ENCODE results near the gene DRC7.
"Not testable (repeated sequence)": the region's sequence is repeated elsewhere in the genome, so short reads cannot be mapped to it uniquely, and the experiment has no call there.

The DRC7 gene

DNA sequence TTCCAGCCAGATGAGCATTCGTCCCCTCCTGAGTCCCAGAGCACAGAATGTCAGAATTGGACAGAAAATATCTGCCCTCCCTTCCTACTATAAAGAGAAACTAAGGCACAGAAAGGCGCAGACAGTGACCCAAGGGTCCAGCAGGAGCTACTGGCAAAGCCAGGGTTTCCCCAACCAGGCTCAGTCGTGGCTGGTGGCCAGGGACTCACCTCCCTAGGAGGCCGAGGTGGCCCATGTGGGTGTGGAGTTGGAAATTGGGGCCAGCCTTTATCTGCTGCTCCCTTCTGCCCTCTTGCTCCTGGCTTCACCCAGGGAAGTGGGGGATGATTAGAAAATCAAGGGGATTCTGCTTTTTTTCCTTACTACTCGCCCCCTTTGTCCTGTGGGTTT is 1.1 kb downstream of the DRC7 start:
- no peak for DNase-seq

DNA sequence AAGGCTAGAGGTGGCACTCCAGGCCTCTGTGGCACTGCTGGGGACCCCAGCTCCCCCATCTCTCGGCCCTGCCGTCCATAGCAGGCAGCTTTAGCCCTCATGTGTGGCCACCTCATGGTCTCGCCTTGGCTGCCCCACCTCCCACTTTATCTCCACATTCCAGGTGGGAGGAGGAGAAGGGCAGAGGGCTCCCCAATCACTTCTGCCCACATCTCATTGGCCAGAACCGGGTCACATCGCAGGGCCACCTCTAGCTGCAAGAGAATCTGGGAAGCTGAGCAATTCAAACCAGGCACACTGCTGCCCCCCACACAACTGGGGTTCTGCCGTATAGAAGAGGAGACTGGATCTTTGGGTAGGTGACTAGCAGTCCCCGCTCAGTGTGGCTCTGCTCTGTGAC is 1.6 kb downstream of the DRC7 start:
- DNase-seq, result no peak

DNA sequence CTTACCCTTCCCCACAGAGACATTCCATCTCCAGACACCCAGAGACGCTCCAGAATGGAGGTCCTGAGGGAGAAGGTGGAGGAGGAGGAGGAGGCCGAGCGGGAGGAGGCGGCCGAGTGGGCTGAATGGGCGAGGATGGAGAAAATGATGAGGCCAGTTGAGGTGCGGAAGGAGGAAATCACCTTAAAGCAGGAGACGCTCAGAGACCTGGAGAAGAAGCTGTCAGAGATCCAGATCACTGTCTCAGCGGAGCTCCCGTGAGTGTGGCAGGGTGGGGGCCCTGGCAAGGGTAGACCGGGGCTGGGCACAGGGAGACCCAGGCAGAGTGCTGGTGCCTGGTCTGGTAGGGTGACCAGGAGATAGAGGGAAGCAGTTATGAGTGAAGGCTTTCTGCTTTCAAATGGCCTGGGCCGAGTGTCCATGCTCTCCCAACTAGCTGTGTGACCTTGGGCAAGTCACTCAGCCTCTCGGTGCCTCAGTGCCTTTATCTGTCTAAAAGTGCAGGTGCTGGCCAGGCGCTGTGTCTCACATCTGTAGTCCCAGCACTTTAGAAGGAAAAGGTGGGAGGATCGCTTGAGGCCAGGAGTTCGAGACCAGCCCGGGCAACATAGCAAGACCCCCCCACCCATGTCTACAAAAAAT is 3.4 kb downstream of the DRC7 start:
- no peak for DNase-seq

DNA sequence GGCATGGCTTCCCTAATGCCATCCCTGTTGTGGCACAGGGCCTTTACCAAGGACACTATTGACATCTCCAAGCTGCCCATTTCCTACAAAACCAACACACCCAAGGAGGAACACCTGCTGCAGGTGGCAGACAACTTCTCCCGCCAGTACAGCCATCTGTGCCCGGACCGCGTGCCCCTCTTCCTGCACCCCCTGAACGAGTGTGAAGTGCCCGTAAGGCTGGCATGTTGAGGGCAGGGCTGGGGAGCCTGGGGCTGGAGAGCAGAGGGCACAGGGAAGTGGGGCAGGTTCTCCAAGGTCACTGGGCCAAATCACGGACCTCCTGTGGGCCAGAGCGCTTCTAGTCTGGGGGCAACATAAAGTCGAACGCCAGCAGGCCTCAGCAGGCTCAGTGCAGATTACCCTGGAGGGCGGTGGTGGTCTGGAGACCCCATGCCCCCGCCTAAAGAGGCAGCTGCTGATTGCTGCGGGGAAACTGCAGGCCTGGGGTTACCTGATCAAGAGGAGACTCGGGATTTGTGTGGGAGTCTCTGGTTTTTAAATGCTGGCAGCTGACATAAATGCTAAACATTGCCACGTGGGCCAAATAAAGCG is 4.3 kb downstream of the DRC7 start:
- no peak for DNase-seq

DNA sequence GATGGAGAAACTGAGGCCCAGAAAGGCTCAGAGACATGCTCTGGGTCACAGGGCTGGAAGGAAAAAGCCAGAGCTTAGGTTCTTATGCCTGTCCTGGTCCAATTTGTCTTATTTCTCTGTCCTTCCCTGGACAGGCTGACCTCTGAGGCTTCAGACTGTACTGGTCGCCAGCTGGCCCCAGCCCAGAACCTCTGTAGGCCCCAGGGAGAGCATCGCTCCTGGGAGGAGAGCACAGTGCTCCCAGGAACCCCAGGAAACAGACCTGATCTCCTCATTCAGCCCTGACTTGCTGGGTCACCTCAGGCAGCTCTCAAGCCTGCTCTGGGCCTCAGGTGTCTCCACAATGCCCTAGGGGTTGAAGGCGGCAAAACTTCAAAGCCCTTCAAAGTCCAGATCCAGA is 4.9 kb downstream of the DRC7 start:
- DNase-seq, result no peak

DNA sequence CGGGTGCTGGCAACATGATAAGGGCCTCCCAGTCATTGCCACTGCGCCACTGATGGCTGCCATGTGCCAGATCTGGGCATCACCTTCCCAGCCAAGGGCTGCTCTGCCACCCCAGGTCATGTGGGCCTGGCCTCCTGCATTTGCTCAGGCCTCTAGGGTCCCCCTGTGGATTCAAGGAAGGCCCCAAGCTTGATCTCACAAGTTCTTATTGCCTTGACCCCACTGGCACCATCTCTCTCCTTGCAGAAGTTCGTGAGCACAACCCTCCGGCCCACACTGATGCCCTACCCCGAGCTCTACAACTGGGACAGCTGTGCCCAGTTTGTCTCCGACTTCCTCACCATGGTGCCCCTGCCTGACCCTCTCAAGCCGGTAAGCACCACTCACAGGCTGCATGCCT is 5.3 kb downstream of the DRC7 start:
- no peak for DNase-seq

DNA sequence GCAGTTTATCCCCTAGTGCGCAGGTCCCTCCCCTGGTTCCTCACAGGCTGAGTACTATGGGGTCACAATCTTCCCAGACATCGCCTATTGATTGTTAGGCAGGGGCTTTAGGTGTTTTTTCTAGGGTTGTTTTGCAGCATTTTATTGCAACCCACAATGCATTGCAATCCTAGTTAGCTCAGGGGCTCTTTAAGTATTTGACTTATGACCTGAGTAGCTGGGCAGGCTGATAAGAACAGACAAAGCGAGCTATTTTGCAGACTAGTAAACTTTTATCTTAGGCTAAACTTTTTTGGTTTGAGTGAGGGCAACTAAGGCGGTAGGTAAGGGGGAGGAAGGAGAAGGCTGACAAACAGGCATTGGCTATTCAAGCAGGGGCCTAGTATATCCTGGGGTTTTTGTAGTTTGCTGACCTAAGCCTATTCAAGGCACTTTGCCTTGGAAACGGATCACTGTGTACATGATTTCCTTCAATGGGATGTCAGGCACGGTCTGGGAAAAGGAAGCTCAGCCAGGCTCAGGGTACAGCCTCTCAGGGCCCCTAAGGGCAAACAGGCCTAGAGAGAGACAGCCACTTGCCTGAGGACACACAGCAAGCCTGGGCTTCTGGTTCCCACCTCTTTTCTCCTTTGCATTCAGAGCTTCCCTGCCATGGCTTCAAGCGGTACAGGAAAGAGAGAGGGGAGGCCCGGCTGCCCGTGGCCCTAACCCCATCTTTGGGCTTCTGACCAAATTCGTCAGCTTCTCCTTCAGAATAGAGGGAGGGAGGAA is 6.4 kb downstream of the DRC7 start:
- DNase-seq, result no peak

DNA sequence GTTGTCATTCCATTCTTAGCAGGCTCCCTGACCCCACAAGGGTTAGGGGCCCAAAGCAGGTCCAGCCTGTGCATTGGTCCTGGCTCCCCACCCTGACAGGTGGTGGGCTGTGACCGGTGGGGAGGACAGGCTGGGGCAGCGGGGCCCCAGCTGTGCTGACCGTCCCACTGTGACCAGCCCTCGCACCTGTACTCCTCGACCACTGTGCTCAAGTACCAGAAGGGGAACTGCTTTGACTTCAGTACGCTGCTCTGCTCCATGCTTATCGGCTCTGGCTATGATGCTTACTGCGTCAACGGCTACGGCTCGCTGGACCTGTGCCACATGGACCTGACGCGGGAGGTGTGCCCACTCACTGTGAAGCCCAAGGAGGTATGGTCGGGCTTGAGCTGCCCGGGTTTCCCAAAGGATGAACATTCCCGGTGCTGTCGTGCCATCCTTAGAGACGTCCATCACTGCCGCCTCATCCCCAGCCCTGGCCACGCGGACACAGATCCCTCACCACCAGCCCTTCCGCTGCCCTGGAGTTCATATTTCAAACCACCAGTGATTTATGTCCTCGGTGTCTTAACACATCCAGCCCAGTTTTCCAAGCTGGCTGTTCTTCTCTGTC is 7.3 kb downstream of the DRC7 start:
- no peak for DNase-seq

DNA sequence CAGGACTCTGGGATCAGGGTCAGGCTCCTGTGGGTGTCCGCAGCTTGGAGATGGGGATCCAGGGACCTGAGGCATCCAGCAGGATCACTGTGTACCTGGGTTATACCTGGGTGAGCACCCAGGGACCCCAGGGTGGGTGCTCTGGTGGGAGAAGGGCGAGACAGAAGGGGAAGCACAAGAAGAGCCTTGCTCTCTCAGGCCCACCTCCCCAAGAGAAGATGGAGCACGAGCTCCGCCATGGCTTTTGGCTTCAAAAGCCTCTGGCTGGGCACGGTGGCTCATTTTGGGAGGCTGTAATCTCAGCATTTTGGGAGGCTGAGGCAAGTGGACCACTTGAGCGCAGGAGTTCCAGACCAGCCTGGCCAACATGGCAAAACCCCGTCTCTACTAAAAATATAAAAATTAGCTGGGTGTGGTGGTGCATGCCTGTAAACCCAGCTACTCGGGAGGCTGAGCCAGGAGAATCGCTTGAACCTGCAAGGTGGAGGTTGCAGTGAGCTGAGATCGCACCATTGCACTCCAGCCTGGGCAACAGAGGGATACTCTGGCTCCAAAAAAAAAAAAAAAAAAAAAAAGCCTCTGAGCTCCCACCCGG is 8.9 kb downstream of the DRC7 start:
- DNase-seq, result no peak

DNA sequence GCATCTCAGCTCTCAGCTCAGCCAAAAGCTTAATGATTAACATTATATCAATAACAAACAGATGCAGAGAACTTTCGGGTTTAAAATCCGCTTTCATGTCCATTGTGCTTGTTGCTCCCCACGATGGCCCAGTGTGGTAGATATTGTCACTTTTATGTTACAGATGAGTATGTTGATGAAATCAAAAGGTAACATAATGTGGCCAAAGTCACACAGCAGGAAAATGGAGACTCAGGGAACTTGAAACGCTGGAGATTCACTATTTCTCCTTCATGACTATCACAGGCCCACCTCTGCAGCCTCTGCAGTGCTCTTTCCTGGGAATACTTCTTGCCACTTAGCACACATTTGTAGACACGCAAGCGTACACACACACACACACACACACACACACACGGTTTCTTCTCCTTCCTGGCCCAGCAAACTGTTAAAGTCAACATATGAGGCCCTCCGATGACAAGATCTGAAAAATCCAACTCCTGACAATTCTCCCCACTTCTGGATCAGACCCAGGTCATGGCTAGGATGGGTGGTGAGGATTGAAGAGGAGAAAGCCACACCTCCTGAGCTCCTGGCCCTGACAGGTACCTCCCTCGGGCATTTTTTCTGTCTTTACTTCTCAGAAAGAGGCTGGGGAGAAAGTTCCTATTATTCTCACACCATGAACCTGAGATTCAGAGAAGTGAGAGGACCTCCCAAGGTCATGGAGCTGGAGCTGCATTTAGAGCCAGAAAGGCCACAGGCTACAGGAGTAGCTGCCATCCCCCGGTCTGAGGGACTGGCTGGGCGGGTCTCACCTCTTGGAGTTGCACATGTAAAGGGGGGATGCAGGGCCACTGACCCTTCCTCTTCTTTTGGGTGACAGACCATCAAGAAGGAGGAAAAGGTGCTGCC is 9.7 kb downstream of the DRC7 start:
- no peak for DNase-seq

DNA sequence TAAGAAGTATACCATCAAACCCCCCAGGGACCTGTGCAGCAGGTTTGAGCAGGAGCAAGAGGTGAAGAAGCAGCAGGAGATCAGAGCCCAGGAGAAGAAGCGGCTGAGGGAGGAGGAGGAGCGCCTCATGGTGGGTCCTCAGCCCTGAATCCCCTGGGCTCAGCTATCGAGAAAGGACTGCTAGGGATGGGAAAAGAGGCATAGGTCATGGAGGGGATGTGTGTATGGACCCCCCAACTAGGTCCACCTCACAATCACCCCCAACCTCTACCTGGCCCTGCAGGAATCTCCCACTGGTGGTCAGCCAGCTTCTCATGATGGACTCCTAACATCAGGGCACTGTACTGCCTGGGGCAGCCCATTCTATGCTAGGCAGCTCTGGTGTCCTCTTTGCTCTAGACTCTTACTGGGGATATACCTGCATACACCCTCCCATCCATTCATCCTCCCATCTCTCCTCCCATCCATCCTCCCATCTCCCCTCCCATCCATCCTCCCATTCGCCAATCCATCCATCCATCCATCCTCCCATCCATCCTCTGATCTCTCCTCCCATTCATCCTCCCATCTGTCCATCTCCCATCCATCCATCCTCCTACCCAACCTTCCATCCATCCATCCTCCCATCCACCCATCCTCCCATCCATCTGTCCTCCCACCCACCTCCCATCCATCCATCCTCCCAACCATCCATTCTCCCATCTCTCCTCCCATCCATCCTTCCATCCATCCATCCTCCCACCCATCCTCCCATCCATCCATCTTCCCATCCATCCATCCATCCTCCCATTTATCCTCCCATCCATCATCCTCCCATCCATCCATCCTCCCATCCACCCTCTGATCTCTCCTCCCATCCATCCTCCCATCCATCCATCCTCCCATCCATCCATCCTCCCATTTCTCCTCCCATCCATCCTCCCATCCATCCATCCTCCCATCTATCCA is 10.6 kb downstream of the DRC7 start:
- DNase-seq, result no peak

DNA sequence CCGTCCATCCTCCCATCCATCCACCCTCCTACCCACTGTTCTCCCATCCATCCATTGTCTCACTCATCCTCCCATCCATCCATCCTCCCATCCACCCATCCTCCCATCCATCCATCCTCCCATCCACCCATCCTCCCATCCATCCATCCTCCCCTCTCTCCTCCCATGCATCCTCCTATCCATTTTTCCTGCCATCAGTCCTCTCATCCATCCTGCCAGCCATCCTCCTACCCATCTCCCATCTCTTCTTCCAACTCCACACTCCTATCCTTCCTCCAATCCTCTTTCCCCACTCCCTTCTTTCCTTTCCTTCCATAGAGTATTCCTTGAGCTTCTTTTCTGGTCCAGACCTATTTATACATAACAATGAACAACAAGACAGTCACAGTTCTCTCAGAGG is 12.1 kb downstream of the DRC7 start:
- DNase-seq, result no peak

DNA sequence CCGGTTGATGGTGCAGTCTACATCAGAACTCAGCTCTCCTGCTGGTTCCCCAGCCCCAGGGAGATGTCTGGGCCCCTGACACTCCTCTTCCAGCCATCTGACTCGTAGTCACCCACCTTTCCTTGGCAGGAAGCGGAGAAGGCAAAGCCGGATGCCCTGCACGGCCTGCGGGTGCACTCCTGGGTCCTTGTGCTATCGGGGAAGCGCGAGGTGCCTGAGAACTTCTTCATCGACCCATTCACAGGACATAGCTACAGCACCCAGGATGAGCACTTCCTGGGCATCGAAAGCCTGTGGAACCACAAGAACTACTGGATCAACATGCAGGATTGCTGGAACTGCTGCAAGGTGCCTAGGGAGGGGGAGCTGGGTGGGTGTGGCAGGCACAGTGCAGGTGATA is 12.7 kb downstream of the DRC7 start:
- no peak for DNase-seq

DNA sequence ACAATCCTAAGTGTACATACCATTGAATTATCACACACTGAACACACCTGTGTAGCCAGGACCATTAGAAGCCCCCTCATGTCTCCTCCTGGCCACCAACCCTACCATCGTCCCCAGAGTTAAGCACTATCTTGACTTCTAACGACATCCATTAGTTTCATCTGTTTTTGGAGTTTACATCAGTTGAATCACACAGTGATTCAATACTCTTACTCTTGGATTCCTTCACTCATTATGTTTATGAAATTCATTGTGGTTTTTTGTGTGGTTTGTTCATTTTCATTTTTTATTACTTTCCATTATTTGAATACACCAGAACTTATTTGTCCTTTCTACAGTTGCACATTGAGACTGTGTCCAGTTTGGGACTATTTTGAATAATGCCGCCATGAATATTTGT is 13.6 kb downstream of the DRC7 start:
- DNase-seq, result no peak

DNA sequence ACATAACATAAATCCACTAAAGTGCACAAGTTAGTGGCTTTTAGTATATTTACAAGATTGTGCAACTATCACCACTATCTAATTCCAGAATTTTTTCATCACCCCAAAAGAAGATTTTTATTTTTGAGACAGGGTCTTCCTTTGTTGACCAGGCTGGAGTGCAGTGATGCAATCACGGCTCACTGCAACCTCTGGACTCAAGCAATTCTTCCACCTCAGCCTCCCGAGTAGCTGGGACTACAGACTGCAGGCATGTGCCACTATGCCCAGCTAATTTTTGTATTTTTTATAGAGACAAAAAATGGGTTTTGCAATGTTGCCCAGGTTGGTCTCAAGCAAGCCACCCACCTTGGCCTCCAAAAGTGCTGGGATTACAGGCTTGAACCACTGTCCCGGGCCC is 15.1 kb downstream of the DRC7 start:
- no peak for DNase-seq

DNA sequence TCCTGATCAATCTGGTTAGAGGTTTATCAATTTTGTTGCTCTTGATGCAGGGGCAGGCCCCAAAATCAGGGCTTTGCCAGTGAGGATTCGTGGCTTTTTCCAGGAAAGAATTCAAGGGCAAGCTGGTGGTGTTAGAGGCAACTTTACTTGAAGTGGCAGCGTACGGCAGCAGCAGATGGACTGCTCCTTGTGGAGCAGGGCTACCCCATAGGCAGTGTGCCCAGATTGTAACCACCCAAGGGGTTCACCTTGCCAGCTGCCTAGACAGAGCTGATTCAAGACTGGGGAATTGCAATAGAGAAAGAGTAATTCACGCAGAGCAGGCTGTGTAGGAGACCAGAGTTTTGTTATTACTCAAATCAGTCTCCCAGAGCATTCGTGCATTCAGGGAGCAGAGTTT is 16.7 kb downstream of the DRC7 start:
- no peak for DNase-seq

DNA sequence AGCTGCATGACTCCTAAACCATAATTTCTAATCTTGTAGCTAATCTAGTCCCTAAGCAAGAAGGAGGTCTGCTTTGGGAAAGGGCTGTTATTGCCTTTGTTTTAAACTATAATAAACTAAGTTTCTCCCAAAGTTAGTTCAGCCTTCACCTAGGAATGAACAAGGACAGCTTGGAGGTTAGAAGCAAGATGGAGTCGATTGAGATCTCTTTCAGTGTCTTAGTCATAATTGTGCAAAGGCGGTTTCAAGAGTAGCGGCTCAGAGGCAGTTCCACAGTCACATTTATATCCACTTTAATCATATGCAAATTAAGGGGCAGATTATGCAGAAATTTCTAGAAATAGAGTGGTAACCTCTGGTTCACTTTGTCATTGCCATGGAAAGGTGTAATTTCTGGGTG is 17.4 kb downstream of the DRC7 start:
- DNase-seq, result no peak

DNA sequence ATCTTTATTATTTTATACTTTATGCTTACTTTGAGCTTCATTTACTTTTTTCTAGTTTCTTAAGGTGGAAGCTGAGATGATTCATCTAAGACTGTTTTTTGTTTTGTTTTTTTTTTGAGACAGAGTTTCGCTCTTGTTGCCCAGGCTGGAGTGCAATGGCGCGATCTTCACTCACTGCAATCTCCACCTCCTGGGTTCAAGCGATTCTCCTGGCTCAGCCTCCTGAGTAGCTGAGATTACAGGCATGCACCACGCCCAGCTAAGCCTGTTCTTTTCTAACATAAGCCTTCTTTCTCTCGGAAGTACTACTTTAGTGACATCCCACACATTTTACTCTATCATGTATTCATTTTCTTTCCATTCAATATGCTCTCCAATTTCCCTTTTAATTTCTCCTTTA is 18.0 kb downstream of the DRC7 start:
- DNase-seq, result not testable (repeated sequence)

DNA sequence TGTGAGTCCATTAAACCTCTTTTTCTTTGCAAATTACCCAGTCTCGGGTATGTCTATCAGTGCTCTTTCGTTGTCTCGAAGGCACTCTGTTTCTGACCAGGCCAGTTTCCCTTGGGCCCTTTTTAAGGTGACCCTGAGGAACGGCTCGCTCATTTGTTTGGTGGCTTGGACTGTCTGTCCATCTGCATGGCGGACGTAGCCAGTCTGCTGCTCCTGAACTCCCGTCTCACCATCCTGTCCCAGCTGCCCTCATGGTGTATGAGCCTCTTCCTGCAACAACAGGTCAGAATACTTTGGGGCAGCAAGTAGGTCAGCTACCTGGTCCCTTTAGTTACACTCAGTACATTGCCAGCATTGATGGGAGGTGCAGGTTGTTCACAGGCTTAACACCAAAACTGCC is 19.0 kb downstream of the DRC7 start:
- DNase-seq, result no peak

DNA sequence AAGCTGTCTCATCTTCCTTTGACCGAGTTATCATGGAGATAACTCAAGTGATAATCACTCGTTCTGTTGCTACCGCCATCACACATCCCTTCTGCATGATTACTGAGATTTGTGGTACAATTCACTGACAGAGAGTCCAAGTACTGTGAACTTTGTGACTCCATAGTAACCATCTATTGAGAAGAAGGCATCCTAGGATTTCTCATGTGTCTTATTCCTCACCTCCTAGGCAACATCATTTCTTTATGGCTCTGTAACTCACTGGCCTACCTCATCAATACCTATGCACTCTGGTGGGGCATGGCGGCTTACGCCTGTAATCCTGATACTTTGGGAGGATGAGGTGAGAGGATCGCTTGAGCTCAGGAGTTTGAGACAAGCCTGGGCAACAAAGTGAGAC is 19.4 kb downstream of the DRC7 start:
- DNase-seq, result no peak

DNA sequence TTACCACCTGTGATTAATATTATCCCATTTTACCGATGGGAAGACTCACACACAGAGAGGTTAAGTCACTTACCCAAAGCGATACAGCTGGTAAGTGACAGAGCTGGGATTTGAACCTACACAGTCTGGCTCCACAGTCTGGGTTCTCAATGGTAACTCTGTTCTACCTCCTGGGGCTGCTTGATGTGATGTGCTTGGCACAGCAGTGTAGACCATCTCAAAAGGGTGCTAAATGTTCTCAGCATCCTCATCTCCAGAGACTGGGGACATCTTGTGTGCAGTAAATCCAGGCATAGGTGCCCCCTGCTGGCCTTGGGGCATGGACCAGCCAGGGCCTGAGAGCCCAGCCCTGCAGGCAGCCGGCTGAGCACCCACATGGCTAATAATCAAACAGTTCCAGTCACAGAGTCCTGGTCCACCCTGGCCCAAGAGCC is 25.6 kb downstream of the DRC7 start:
- no peak for DNase-seq

Data from DMS79 (cell line).